DND-41 (cell line): ENCODE measurements around the gene PCDHGC4.

ENCODE experiments used
- ATAC-seq: fragments of 200-7000 bp; cut with Tn5 transposase; 3 replicates; pipeline ENCODE4 v1.9.1; 2021; ENCODE audit warnings: low read depth; ENCODE audit not compliant: insufficient read depth
- DNase-seq: peaks from one replicate; pipeline ENCODE4 v3.0.0-alpha.2; 2020
- H2AFZ ChIP-seq: 2 replicates; pipeline ENCODE4 v1.6.0; 2012; ENCODE audit warnings: low read depth, low read length
- H3K27ac ChIP-seq: 2 replicates; pipeline ENCODE4 v1.5.1; 2012; ENCODE audit warnings: low read length, inconsistent platforms
- H3K27me3 ChIP-seq: fragments of 200-600 bp; sonication (generic); 2 replicates; pipeline ENCODE4 v1.6.0; 2012; ENCODE audit warnings: low read length, mild to moderate bottlenecking, inconsistent platforms; ENCODE audit not compliant: insufficient read depth, poor library complexity
- H3K36me3 ChIP-seq: 2 replicates; pipeline ENCODE4 v1.5.1; 2012; ENCODE audit warnings: low read length, inconsistent platforms; ENCODE audit not compliant: insufficient read depth
- H3K4me1 ChIP-seq: 2 replicates; pipeline ENCODE4 v1.5.1; 2012; ENCODE audit warnings: mild to moderate bottlenecking, low read length; ENCODE audit not compliant: insufficient read depth
- H3K4me2 ChIP-seq: 2 replicates; pipeline ENCODE4 v1.6.0; 2012; ENCODE audit warnings: mild to moderate bottlenecking, moderate library complexity, low read length, inconsistent platforms; ENCODE audit not compliant: insufficient read depth
- H3K4me3 ChIP-seq, 2 experiments: fragments of 200-600 bp in 1 of 2; shearing (Covaris generic) in 1 of 2; 2 replicates each; pipeline ENCODE4 v1.5.1; 2012 to 2016; ENCODE audit warnings: inconsistent platforms in 2 of 2, low read length in 2 of 2, mild to moderate bottlenecking in 2 of 2, low read depth in 1 of 2, moderate library complexity in 1 of 2
- H3K79me2 ChIP-seq: 2 replicates; pipeline ENCODE4 v1.6.0; 2012; ENCODE audit warnings: low read length, inconsistent platforms; ENCODE audit not compliant: insufficient read depth
- H3K9ac ChIP-seq: 2 replicates; pipeline ENCODE4 v1.6.0; 2012; ENCODE audit warnings: low read depth, mild to moderate bottlenecking, inconsistent platforms, low read length, moderate library complexity
- H3K9me3 ChIP-seq: 2 replicates; pipeline ENCODE4 v1.5.1; 2012; ENCODE audit warnings: low read length, moderate library complexity, mild to moderate bottlenecking, inconsistent platforms; ENCODE audit not compliant: insufficient read depth, severe bottlenecking
- H4K20me1 ChIP-seq: 2 replicates; pipeline ENCODE4 v1.6.0; 2012; ENCODE audit warnings: low read length; ENCODE audit not compliant: insufficient read depth
- CTCF ChIP-seq: IDR thresholded peaks from 2 replicates; pipeline ENCODE4 v1.5.1; 2012; ENCODE audit warnings: borderline replicate concordance, low read length, moderate library complexity, mild to moderate bottlenecking; ENCODE audit not compliant: poor library complexity, severe bottlenecking; ENCODE audit errors: extremely low read depth
- EZH2 ChIP-seq: IDR thresholded peaks from 3 replicates; pipeline ENCODE4 v1.6.1; 2012; ENCODE audit warnings: borderline replicate concordance, low read depth, mild to moderate bottlenecking, moderate library complexity, low read length, inconsistent platforms; ENCODE audit not compliant: severe bottlenecking

Gene PCDHGC4

DNA sequence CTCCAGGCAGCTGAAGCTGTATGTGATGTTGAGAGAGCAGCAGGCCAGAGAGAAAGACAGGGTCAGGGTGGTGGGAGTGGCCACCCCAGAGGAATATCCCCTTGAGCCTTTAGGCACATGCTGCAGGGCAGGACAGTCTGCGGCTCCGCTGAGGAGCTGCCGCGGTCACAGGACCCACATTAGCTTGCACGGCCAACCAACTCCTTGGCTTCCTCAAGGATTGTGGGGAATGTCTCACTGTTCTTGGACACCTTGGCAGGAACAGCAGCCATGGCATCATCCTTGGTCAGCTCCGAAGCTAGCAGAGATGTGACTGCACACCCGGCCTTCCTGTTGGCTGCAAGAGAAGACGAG lies 31.8 kb downstream of the PCDHGC4 start:
- Histone ChIP-seq H3K79me2 (no peaks in the 10 kb centered on the region), H3K4me1 (no peaks in the 10 kb centered on the region), H3K9ac (no peak overlapping the region), H2AFZ (no peak overlapping the region), H4K20me1 (peaks cover 2% of the 10 kb centered on the region; the same call in 1 of the 2 replicates), H3K36me3 (peaks cover 92% of the 10 kb centered on the region), H3K4me2 (no peak overlapping the region), H3K9me3 (no peaks in the 10 kb centered on the region), H3K4me3 (no peak overlapping the region), H3K27ac (no peak overlapping the region), H3K27me3 (no peaks in the 10 kb centered on the region)
- TF ChIP-seq CTCF: no peak
- TF ChIP-seq EZH2: no peak
- no peak for ATAC-seq
- DNase-seq: no peak

- ATAC-seq (no peak), DNase-seq (no peak)
- H3K4me3 ChIP-seq: no peak overlapping the region
- H4K20me1 ChIP-seq: peaks cover 2% of the 10 kb centered on the region; the same call in 1 of the 2 replicates
- H3K79me2 ChIP-seq: no peaks in the 10 kb centered on the region
- TF ChIP-seq EZH2 (no peak), CTCF (no peak)
- H3K9ac ChIP-seq: no peak overlapping the region
- H2AFZ ChIP-seq: no peak overlapping the region
- H3K4me1 ChIP-seq: no peaks in the 10 kb centered on the region
- no peaks in the 10 kb centered on the region for H3K9me3 ChIP-seq
- no peak overlapping the region for H3K27ac ChIP-seq
- peaks cover 97% of the 10 kb centered on the region for H3K36me3 ChIP-seq
- H3K27me3 ChIP-seq: no peaks in the 10 kb centered on the region
- H3K4me2 ChIP-seq: no peak overlapping the region
These were observed 32.5 kb downstream of the PCDHGC4 start for GRCh38 chr5:141517312-141517711.

DNA sequence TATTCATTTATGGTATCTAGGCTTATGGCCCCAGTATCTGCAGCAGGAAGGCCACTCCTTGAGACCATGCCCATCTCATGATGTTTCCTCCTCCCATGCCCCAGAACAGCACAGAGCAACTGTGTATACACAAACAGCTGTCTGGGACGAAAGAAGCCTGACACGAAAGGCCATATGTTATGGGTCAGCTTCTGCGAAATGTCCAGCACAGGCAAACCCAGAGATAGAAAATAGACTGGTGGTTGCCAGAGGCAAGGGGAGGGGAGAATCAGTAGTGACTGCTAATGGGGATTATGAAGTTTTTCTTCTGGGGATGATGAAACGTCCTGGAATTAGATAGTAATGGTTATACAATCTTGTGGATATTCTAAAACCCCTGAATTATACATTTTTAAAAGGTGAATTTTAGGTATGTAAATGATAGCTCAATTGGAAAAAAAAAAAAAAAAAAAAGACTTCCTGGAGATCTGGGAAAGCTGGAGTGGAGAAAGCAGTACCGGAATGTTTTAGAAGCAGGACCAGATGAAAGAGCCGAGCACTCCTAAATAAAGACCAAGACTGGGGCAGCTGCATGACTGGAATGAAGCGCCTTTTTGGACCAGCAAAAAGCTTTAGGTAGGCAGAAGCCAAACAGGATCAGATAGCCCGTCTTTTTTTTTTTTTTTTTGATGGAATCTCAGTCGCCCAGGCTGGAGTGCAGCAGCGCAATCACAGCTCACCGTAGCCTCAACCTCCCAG lies 33.2 kb downstream of the PCDHGC4 start:
- TF ChIP-seq EZH2 (no peak), CTCF (no peak)
- Histone ChIP-seq H3K4me1 (no peaks in the 10 kb centered on the region), H3K9me3 (no peaks in the 10 kb centered on the region), H3K4me2 (no peak overlapping the region), H2AFZ (no peak overlapping the region), H3K27me3 (no peaks in the 10 kb centered on the region), H3K9ac (no peak overlapping the region), H3K79me2 (no peaks in the 10 kb centered on the region), H3K27ac (no peak overlapping the region), H3K36me3 (peaks cover 99% of the 10 kb centered on the region), H4K20me1 (peaks cover 2% of the 10 kb centered on the region; the same call in 1 of the 2 replicates), H3K4me3 (no peak overlapping the region)
- ATAC-seq (no peak), DNase-seq (no peak)
